ENCODE results near the gene GPBP1. TPM values are rescaled to one million over a fixed set of nuclear protein-coding genes. Genes with fewer than 3 reads are reported as not detected.
"Not testable (repeated sequence)": the region's sequence is repeated elsewhere in the genome, so short reads cannot be mapped to it uniquely, and the experiment has no call there.

Gene GPBP1
- total and polyA plus RNA-seq, 2 experiments from 2014 or later = 49.0 to 86.1 TPM

DNA sequence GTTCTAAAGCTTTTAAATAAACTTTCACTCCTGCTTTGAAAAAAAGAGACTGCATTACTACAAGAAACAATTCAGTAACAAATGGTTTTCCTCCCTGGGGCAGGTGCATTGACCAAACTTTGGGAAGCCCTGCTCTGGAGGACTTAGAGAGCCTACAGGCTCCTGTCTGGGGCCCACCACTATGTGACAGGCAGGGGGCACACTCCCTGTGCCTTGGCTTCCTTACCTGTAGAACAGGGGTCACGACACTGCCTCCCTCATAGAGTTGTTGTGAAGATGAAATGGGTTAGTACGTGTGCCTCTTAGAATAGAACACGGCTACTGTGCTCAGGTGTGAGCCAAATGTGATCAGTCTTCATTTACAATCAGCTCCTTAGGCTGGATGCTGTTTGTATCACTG, 130.1 kb downstream of the GPBP1 start:
- no peak overlapping the region for H3K4me2 ChIP-seq
- no peaks in the 10 kb centered on the region for H3K9me3 ChIP-seq (ENCODE audit: low read depth)
- H3K9me2 ChIP-seq (replicated peaks; ENCODE audit: insufficient read depth) = no peaks in the 10 kb centered on the region
- no peak for TF ChIP-seq EZH2phosphoT487 (IDR thresholded peaks at IDR 0.05; ENCODE audit: low read depth, severe bottlenecking, unreplicated experiment)
- TF ChIP-seq, protein P1, sequence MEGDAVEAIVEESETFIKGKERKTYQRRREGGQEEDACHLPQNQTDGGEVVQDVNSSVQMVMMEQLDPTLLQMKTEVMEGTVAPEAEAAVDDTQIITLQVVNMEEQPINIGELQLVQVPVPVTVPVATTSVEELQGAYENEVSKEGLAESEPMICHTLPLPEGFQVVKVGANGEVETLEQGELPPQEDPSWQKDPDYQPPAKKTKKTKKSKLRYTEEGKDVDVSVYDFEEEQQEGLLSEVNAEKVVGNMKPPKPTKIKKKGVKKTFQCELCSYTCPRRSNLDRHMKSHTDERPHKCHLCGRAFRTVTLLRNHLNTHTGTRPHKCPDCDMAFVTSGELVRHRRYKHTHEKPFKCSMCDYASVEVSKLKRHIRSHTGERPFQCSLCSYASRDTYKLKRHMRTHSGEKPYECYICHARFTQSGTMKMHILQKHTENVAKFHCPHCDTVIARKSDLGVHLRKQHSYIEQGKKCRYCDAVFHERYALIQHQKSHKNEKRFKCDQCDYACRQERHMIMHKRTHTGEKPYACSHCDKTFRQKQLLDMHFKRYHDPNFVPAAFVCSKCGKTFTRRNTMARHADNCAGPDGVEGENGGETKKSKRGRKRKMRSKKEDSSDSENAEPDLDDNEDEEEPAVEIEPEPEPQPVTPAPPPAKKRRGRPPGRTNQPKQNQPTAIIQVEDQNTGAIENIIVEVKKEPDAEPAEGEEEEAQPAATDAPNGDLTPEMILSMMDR (IDR thresholded peaks at IDR 0.05; ENCODE audit: poor library complexity) = no peak
- no peak for DNase-seq (ENCODE audit: low spot score)
- 74% methylated on average over 3 of the region's 3 CpGs for whole genome bisulfite sequencing (ENCODE audit: low lambda C conversion rate, missing lambda C conversion rate)
- no peaks in the 10 kb centered on the region for H3K79me2 ChIP-seq
- peaks cover 6% of the 10 kb centered on the region for H3K4me1 ChIP-seq (ENCODE audit: insufficient read depth)
- peak overlapping the region; percentile 10 for H3K27ac ChIP-seq
- no peaks in the 10 kb centered on the region for H3K27me3 ChIP-seq
- no peak overlapping the region for H2AFZ ChIP-seq
- no peaks in the 10 kb centered on the region for H3K36me3 ChIP-seq (replicated peaks; ENCODE audit: insufficient read depth, low read depth)
- no peak overlapping the region for H3K4me3 ChIP-seq
- no peaks in the 10 kb centered on the region for H4K20me1 ChIP-seq (ENCODE audit: insufficient read depth, poor library complexity, severe bottlenecking)

- no peaks in the 10 kb centered on the region for H4K20me1 ChIP-seq (ENCODE audit: insufficient read depth, poor library complexity, severe bottlenecking)
- no peaks in the 10 kb centered on the region for H3K9me2 ChIP-seq (replicated peaks; ENCODE audit: insufficient read depth)
- H3K36me3 ChIP-seq (replicated peaks; ENCODE audit: insufficient read depth, low read depth) = no peaks in the 10 kb centered on the region
- TF ChIP-seq, protein P1 (IDR thresholded peaks at IDR 0.05; ENCODE audit: poor library complexity) = no peak
- no peak for TF ChIP-seq EZH2 (IDR thresholded peaks at IDR 0.05; ENCODE audit: borderline replicate concordance)
- no peak for TF ChIP-seq EZH2phosphoT487 (IDR thresholded peaks at IDR 0.05; ENCODE audit: low read depth, severe bottlenecking, unreplicated experiment)
- 49% methylated on average over 2 of the region's 2 CpGs for WGBS (ENCODE audit: low lambda C conversion rate, missing lambda C conversion rate)
- DNase-seq (ENCODE audit: low spot score) = no peak
- H3K9me3 ChIP-seq (ENCODE audit: low read depth) = no peaks in the 10 kb centered on the region
- H3K4me3 ChIP-seq = no peak overlapping the region
- no peak overlapping the region for H3K4me2 ChIP-seq
- H3K27me3 ChIP-seq = no peaks in the 10 kb centered on the region
- H2AFZ ChIP-seq = no peak overlapping the region
- peaks cover 6% of the 10 kb centered on the region for H3K4me1 ChIP-seq (ENCODE audit: insufficient read depth)
- H3K79me2 ChIP-seq = no peaks in the 10 kb centered on the region
- peak overlapping the region; percentile 35 for H3K27ac ChIP-seq
Measured at GRCh38 chr5:57304931-57305330, 131.1 kb downstream of the GPBP1 start.

- Histone ChIP-seq H3K27me3 (no peaks in the 10 kb centered on the region), H3K4me1 (ENCODE audit: insufficient read depth) (peaks cover 6% of the 10 kb centered on the region), H4K20me1 (ENCODE audit: insufficient read depth, poor library complexity, severe bottlenecking) (no peaks in the 10 kb centered on the region), H3K9me2 (replicated peaks; ENCODE audit: insufficient read depth) (no peaks in the 10 kb centered on the region), H3K4me2 (no peak overlapping the region), H3K4me3 (no peak overlapping the region), H2AFZ (no peak overlapping the region), H3K27ac (no peak overlapping the region), H3K36me3 (replicated peaks; ENCODE audit: insufficient read depth, low read depth) (no peaks in the 10 kb centered on the region), H3K79me2 (no peaks in the 10 kb centered on the region), H3K9me3 (ENCODE audit: low read depth) (no peaks in the 10 kb centered on the region)
- DNase-seq (ENCODE audit: low spot score) = no peak
- 93% methylated on average over 2 of the region's 2 CpGs for WGBS (ENCODE audit: low lambda C conversion rate, missing lambda C conversion rate)
- TF ChIP-seq EZH2phosphoT487 (IDR thresholded peaks at IDR 0.05; ENCODE audit: low read depth, severe bottlenecking, unreplicated experiment) (no peak), EZH2 (IDR thresholded peaks at IDR 0.05; ENCODE audit: borderline replicate concordance) (no peak)
- TF ChIP-seq, protein P1 (IDR thresholded peaks at IDR 0.05; ENCODE audit: poor library complexity) = no peak
Measured at GRCh38 chr5:57306359-57306758, 132.5 kb downstream of the GPBP1 start.

GRCh38 chr5:57307516-57307915, 133.7 kb downstream of the GPBP1 start:
- H3K9me3 ChIP-seq (ENCODE audit: low read depth) = no peaks in the 10 kb centered on the region
- DNase-seq (ENCODE audit: low spot score) = no peak
- no peak overlapping the region for H3K4me3 ChIP-seq
- H3K4me1 ChIP-seq (ENCODE audit: insufficient read depth) = peaks cover 6% of the 10 kb centered on the region
- no peaks in the 10 kb centered on the region for H3K27me3 ChIP-seq
- H3K79me2 ChIP-seq = no peaks in the 10 kb centered on the region
- TF ChIP-seq EZH2 (IDR thresholded peaks at IDR 0.05; ENCODE audit: borderline replicate concordance) (no peak), EZH2phosphoT487 (IDR thresholded peaks at IDR 0.05; ENCODE audit: low read depth, severe bottlenecking, unreplicated experiment) (no peak)
- TF ChIP-seq, protein P1 (IDR thresholded peaks at IDR 0.05; ENCODE audit: poor library complexity) = no peak
- no peak overlapping the region for H2AFZ ChIP-seq
- WGBS (ENCODE audit: low lambda C conversion rate, missing lambda C conversion rate) = 86% methylated on average over 2 of the region's 2 CpGs
- no peaks in the 10 kb centered on the region for H3K9me2 ChIP-seq (replicated peaks; ENCODE audit: insufficient read depth)
- no peaks in the 10 kb centered on the region for H3K36me3 ChIP-seq (replicated peaks; ENCODE audit: insufficient read depth, low read depth)
- no peaks in the 10 kb centered on the region for H4K20me1 ChIP-seq (ENCODE audit: insufficient read depth, poor library complexity, severe bottlenecking)
- H3K4me2 ChIP-seq = no peak overlapping the region
- no peak overlapping the region for H3K27ac ChIP-seq

DNA sequence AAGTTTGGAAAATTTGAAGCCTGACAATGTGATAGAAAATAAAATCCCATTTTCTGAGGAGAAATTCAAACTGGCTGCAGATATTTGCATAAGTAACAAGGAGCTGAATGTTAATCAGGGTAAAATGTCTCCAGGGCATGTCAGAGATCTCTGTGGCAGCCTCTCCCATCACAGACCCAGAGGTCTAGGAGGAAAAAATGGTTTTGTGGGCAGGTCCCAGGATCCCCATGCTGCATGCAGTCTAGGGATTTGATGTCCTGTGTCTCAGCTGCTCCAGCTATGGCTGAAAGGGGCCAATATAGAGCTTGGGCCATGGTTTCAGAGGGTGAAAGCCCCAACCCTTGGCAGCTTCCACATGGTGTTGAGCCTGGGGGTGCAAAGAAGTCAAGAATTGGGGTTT, 135.2 kb downstream of the GPBP1 start:
- not testable (repeated sequence) for DNase-seq (ENCODE audit: low spot score); H3K4me2 ChIP-seq; H3K27ac ChIP-seq; H3K36me3 ChIP-seq (replicated peaks; ENCODE audit: insufficient read depth, low read depth); H3K9me3 ChIP-seq (ENCODE audit: low read depth); H4K20me1 ChIP-seq (ENCODE audit: insufficient read depth, poor library complexity, severe bottlenecking); H3K4me3 ChIP-seq; H2AFZ ChIP-seq; H3K9me2 ChIP-seq (replicated peaks; ENCODE audit: insufficient read depth); H3K27me3 ChIP-seq; H3K4me1 ChIP-seq (ENCODE audit: insufficient read depth); H3K79me2 ChIP-seq

All from hepatocyte (in vitro differentiated cells).